Thymus (tissue), 11 donors: ENCODE data around the gene C1orf159. TPM values are rescaled to one million over a fixed set of nuclear protein-coding genes. Genes with fewer than 3 reads are reported as not detected.

Experiments
- DNase-seq, 9 donors: peaks; one replicate each; pipeline ENCODE4 v3.0.0-alpha.2; 2013; ENCODE audit warnings: low spot score in 9 of 9, low read depth in 6 of 9, missing footprints in 1 of 9
- H3K27ac ChIP-seq, 2 donors: one replicate each; pipeline ENCODE4 v1.5.1; 2013; ENCODE audit warnings: control low read depth in 1 of 2, low read depth in 1 of 2, low read length in 1 of 2, mild to moderate bottlenecking in 1 of 2, moderate library complexity in 1 of 2
- H3K27me3 ChIP-seq, 2 donors: one replicate each; pipeline ENCODE4 v1.5.1; 2013; ENCODE audit warnings: low read length in 1 of 2; ENCODE audit not compliant: control insufficient read depth in 2 of 2, insufficient read depth in 1 of 2
- H3K36me3 ChIP-seq, 2 donors: one replicate each; pipeline ENCODE4 v1.5.1; 2013; ENCODE audit warnings: low read length in 1 of 2, mild to moderate bottlenecking in 1 of 2, moderate library complexity in 1 of 2; ENCODE audit not compliant: control insufficient read depth in 2 of 2, insufficient read depth in 2 of 2
- H3K4me1 ChIP-seq, 2 donors: one replicate each; pipeline ENCODE4 v1.5.1; 2013; ENCODE audit warnings: low read length in 2 of 2; ENCODE audit not compliant: control insufficient read depth in 2 of 2, insufficient read depth in 2 of 2
- H3K4me3 ChIP-seq, 2 donors: one replicate each; pipeline ENCODE4 v1.5.1; 2013; ENCODE audit warnings: low read length in 2 of 2, control low read depth in 1 of 2, mild to moderate bottlenecking in 1 of 2
- H3K9me3 ChIP-seq, 2 donors: one replicate each; pipeline ENCODE4 v1.5.1; 2013; ENCODE audit warnings: low read length in 1 of 2, mild to moderate bottlenecking in 1 of 2; ENCODE audit not compliant: control insufficient read depth in 2 of 2, insufficient read depth in 1 of 2
- WGBS: extraction: QIAGEN DNeasy Blood & Tissue Kit; methylation state at CpG from one replicate; pipeline ENCODE4 v1.1.7; 2013; 5-methylcytosine and 5-hydroxymethylcytosine counted together
- polyA plus RNA-seq: library from polyadenylated mRNA; stranded (reverse); fragments of 200-250 nt; gene quantifications from one replicate; pipeline ENCODE4 v1.2.3, GENCODE V29; 2013
- total RNA-seq: library from RNA; stranded (reverse); fragments of 120-200 nt; gene quantifications from one replicate; pipeline ENCODE4 v1.2.4, GENCODE V29; 2013
- donor health status: healthy.

The C1orf159 gene
- total and polyA plus RNA-seq, 2 donors, result 5.0 to 17.8 TPM

- H3K27ac ChIP-seq, result no peak overlapping the region
- peaks cover 0 to 14% of the 10 kb centered on the region in 2 donors for H3K27me3 ChIP-seq
- H3K4me1 ChIP-seq, result peaks cover 19 to 49% of the 10 kb centered on the region in 2 donors
- peaks cover 0 to 9% of the 10 kb centered on the region in 2 donors for H3K9me3 ChIP-seq
- 10% methylated on average over 36 of the region's 36 CpGs for WGBS
- no peaks in the 10 kb centered on the region for H3K36me3 ChIP-seq
- peak overlapping the region in 1 of 2 donors; percentile 40 for H3K4me3 ChIP-seq
- DNase-seq, result peak in 3 of 9 donors; percentile 43 to 69 (median 49)
Observed at GRCh38 chr1:1137256-1138045, 21.6 kb upstream of the C1orf159 start.

- H3K4me3 ChIP-seq, result peak overlapping the region in 1 of 2 donors; percentile 40
- peaks cover 0 to 14% of the 10 kb centered on the region in 2 donors for H3K27me3 ChIP-seq
- peaks cover 19 to 47% of the 10 kb centered on the region in 2 donors for H3K4me1 ChIP-seq
- H3K9me3 ChIP-seq, result peaks cover 0 to 9% of the 10 kb centered on the region in 2 donors
- H3K36me3 ChIP-seq, result no peaks in the 10 kb centered on the region
- DNase-seq, result peak in 3 of 9 donors; percentile 35 to 51 (median 46)
- WGBS, result 7% methylated on average over 48 of the region's 48 CpGs
- H3K27ac ChIP-seq, result no peak overlapping the region
Observed at GRCh38 chr1:1136547-1137230, 20.8 kb upstream of the C1orf159 start.

- peaks cover 0 to 14% of the 10 kb centered on the region in 2 donors for H3K27me3 ChIP-seq
- WGBS, result 96% methylated on average over 20 of the region's 20 CpGs
- no peaks in the 10 kb centered on the region for H3K36me3 ChIP-seq
- H3K27ac ChIP-seq, result no peak overlapping the region
- H3K9me3 ChIP-seq, result peaks cover 0 to 9% of the 10 kb centered on the region in 2 donors
- no peak for DNase-seq
- no peak overlapping the region for H3K4me3 ChIP-seq
- H3K4me1 ChIP-seq, result peaks cover 19 to 44% of the 10 kb centered on the region in 2 donors
Observed at GRCh38 chr1:1135339-1136136, 19.6 kb upstream of the C1orf159 start.

- DNase-seq, result peak in 1 of 9 donors; percentile 57
- peaks cover 19 to 44% of the 10 kb centered on the region in 2 donors for H3K4me1 ChIP-seq
- 83% methylated on average over 28 of the region's 28 CpGs for WGBS
- H3K4me3 ChIP-seq, result no peak overlapping the region
- peaks cover 0 to 9% of the 10 kb centered on the region in 2 donors for H3K9me3 ChIP-seq
- H3K27me3 ChIP-seq, result peaks cover 0 to 15% of the 10 kb centered on the region in 2 donors
- no peaks in the 10 kb centered on the region for H3K36me3 ChIP-seq
- H3K27ac ChIP-seq, result no peak overlapping the region
Observed at GRCh38 chr1:1134300-1134970, 18.5 kb upstream of the C1orf159 start.

GRCh38 chr1:1132956-1133750, 17.3 kb upstream of the C1orf159 start:
- no peak overlapping the region for H3K27ac ChIP-seq
- H3K4me3 ChIP-seq, result no peak overlapping the region
- H3K27me3 ChIP-seq, result peaks cover 0 to 15% of the 10 kb centered on the region in 2 donors
- no peaks in the 10 kb centered on the region for H3K36me3 ChIP-seq
- peaks cover 0 to 6% of the 10 kb centered on the region in 2 donors for H3K9me3 ChIP-seq
- peaks cover 19 to 42% of the 10 kb centered on the region in 2 donors for H3K4me1 ChIP-seq
- 91% methylated on average over 32 of the region's 32 CpGs for WGBS
- DNase-seq, result no peak

- no peak overlapping the region for H3K4me3 ChIP-seq
- H3K9me3 ChIP-seq, result peaks cover 0 to 6% of the 10 kb centered on the region in 2 donors
- peaks cover 15 to 34% of the 10 kb centered on the region in 2 donors for H3K4me1 ChIP-seq
- WGBS, result 94% methylated on average over 48 of the region's 48 CpGs
- peaks cover 0 to 13% of the 10 kb centered on the region in 2 donors for H3K27me3 ChIP-seq
- H3K27ac ChIP-seq, result no peak overlapping the region
- no peaks in the 10 kb centered on the region for H3K36me3 ChIP-seq
- no peak for DNase-seq
Observed at GRCh38 chr1:1132042-1132950, 16.4 kb upstream of the C1orf159 start.

GRCh38 chr1:1130206-1131120, 14.6 kb upstream of the C1orf159 start:
- Histone ChIP-seq H3K4me3 (no peak overlapping the region), H3K27ac (no peak overlapping the region), H3K36me3 (no peaks in the 10 kb centered on the region), H3K9me3 (peaks cover 0 to 6% of the 10 kb centered on the region in 2 donors), H3K4me1 (peaks cover 3 to 16% of the 10 kb centered on the region in 2 donors), H3K27me3 (peaks cover 0 to 3% of the 10 kb centered on the region in 2 donors)
- no peak for DNase-seq
- 95% methylated on average over 43 of the region's 43 CpGs for WGBS
